ENCODE results near the gene EML3.
"Not testable (repeated sequence)": the region's sequence is repeated elsewhere in the genome, so short reads cannot be mapped to it uniquely, and the experiment has no call there.

Gene EML3, protein sequence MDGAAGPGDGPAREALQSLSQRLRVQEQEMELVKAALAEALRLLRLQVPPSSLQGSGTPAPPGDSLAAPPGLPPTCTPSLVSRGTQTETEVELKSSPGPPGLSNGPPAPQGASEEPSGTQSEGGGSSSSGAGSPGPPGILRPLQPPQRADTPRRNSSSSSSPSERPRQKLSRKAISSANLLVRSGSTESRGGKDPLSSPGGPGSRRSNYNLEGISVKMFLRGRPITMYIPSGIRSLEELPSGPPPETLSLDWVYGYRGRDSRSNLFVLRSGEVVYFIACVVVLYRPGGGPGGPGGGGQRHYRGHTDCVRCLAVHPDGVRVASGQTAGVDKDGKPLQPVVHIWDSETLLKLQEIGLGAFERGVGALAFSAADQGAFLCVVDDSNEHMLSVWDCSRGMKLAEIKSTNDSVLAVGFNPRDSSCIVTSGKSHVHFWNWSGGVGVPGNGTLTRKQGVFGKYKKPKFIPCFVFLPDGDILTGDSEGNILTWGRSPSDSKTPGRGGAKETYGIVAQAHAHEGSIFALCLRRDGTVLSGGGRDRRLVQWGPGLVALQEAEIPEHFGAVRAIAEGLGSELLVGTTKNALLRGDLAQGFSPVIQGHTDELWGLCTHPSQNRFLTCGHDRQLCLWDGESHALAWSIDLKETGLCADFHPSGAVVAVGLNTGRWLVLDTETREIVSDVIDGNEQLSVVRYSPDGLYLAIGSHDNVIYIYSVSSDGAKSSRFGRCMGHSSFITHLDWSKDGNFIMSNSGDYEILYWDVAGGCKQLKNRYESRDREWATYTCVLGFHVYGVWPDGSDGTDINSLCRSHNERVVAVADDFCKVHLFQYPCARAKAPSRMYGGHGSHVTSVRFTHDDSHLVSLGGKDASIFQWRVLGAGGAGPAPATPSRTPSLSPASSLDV

DNA sequence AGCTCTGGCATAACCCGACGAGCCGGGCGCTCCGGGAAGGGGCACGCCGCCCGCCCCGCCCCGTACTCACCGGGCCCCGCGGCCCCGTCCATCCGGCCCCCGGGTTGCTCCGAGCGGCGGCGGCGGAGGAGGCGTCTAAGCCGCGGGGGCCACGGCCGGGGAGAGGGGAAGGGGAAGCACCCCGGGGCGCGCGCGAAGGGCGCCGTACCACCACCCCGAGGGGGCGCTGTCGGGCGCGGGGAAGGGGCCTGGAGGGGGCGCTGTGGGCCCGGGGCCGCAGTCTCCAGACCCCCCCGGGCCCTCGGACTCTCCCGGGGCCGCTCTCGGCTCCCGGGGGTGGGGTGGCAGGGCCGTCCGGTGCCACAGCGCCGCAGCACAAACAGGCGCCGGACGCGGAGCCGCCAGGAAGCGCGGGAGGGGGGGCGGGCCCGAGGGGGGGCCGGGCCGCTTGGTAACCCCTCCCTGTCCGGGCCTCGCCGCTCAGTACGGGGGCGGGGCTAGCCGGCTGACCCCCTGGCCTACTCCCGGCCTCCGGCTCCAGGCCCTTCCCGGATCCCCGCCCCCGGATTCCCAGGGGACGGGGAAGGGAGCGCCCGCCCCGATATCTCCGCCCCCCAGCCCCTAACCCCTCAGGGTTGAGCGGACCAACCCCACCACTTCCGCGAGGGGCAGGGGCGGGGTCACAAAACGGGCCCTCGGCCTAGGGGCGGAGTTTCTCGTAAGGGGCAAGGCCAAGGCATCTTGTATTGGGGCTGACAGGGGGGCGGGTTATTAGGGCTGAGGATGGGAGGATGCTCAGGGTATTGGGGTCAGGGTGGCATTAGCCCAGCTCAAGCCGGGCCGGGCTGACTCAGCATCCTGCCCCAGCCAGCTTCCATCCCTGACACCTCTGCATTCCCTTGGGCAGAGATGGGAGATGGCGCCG, at the start of gene EML3, which contains the start of gene ROM1:
TSS of gene EML3 (minus strand) at position 410 of the 925 bp plus-strand sequence. CDS start at position 92, 318 bp downstream.
TSS of gene ROM1 (plus strand) at position 892 of the 925 bp plus-strand sequence. CDS start at position 917, 25 bp downstream.
- peak; percentile 73 to 97 for DNase-seq

DNA sequence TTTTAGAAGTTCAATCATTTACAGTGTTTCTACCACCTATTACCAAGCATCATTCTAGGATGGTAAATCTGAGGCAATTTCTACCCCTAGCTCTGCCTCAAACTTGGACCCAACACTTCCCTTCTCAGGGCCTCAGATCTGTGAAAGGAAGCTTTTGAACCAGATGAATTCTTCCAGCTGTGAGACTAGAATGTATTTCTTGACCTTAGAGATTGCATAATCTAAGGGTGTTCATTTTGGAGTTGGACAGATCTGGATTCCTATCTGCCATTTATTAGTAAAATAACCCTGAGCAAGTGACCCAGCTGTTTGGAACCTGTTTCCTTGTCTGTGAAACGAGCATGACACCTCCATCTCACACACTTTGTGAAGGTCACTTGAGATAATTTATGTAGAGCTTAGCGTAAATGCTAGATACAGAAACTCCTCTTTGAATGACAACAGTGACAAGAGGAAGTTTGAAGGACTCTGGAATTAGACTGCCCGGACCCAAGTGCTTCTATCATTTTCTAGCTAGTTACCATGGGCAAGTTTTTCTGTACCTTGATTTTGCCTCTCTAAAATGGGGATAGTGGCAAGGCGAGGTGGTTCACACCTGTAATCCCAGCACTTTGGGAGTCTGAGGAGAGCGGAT, 44.3 kb upstream of the EML3 start:
- no peak for DNase-seq

DNA sequence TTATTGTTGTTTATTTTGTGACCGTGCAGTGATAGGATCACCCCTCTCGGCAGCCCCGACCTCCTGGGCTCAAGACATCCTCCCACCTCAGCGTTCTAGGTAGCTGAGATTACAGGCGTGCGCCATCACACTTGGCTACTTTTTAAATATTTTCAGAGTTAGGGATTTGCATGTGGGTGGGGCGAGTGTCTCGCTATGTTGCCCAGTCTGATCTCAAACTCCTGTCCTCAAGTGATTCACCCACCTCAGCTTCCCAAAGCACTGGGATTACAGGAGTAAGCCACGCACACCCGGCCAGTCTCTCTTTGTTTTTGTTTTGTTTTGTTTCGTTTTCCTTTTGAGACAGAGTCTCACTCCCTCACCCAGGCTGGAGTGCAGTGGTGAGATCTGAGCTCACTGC, 41.7 kb upstream of the EML3 start:
- DNase-seq: peak in 1 of 2 donors; percentile 1

DNA sequence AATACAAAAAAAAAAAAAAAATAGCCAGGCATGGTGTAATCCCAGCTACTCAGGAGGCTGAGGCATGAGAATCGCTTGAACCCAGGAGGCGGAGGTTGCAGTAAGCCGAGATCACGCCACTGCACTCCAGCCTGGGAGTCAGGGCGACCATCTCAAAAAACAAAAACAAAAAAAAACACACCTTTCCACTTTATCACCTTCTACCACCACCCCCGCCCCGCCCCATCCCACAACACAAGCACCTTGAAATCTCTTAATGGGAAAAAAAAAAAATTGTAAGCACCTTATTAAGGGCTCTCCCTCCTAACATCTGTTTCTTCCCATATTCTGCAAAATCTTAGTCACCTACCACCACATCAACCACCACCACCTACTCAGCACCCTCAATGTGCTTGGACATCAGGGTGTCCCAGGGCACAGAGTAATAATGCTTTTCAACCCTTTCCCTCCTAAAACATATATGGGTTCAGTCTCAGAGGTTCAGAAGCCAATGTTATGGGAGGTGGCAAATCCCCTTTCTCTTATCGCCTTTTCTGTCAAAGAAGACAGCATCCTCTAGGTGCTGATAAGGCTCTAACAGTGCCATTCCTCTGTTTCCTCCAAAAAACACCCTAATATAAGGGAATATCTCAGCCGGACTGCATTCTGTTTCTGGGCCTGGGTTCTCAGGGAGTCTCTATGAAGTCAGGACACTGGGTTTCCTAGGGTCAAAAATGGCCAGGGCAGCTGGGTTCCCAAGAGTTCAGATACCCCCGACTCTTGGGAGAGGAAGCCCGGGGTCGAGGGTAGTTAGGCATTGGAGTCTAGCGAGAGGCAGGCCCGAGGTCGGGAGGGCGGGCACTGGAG, 39.8 kb upstream of the EML3 start:
- no peak for DNase-seq

DNA sequence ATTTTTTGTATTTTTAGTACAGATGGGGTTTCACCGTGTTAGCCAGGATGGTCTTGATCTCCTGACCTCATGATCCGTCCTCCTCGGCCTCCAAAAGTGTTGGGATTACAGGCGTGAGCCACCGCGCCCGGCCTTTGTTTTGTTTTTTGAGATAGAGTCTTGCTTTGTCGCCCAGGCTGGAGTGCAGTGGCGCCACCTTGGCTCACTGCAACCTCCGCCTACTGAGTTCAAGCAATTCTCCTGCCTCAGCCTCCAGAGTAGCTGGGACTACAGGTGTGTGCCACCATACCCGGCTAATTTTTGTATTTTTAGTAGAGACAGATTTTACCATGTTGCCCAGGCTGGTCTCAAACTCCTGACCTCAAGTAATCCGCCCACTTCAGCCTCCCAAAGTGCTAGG, 37.7 kb upstream of the EML3 start:
- not testable (repeated sequence) for DNase-seq

DNA sequence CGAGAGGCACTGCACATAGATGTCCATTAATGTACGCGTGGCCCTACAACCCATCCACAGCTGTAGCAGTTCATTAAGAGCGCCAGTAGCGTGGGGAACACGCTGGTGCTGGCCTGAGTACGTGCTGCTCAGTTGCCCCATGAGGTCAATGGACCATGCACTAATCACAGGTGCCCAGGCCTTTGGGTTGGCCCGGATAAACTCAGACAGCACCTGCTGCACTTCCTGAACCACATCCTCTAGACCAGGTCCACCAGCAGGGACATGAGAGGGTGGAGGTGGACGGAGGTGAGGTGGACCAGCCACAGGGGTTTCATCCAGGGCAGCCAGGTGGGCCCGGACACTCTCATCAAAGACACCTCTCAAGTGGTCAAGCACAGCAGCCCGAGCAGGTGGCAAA, 36.9 kb upstream of the EML3 start:
- no peak for DNase-seq

DNA sequence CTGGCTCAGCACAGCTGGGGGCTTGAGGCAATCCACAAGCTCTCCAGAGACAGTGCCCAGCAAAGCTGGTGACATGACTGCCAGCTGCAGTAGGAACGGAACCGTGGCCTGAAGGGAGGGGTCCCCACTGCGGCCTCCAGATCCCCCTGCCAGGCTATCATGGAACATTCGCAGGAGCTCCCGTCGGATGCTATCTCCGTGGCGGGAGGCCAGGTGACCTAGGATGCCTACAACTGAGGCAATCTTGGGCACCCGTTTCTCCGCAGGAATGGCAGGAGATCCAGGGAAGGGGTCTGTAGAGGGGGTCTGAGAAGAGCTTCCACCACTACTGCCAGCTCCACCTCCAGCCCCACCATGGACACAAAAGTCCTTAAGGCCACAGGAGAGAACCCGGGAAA, 36.4 kb upstream of the EML3 start:
- no peak for DNase-seq

DNA sequence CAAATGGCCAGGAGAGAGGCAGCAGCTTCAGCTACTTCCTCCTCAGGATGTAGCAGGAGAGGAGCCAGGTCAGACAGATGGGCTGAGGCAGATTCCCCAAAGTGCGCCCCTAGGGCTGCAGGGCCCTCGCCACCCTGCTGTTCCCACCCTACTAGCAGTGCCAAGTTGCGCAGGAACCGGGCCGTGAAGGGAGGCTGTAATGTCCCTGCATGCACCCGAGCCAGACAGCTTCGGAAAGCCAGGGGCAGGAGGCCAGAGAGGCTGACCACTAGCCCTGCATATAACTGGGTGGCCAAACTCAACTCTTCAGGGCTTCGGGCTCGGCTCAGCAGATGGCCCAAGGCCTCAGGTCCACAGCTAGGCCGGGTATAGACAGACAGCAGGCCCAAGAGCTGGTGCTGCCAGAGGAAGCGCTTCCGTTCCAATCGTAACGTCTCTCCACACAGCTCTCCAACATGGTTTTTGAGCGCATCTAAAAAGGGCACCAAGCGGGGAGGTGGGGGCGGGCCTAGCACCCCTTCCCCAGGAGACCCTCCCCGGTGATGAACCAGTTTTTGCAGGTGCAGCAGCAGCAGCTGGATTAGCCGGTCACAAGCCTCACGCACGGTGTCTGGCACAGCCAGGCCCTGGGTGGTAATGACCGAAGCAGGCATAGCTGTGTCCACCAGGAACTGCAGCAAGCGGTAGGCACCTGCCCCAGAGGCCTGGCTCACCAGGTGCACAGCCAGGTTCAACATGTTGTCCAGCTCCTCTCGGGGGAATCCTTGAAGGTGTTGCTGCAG, 35.8 kb upstream of the EML3 start:
- DNase-seq: no peak

DNA sequence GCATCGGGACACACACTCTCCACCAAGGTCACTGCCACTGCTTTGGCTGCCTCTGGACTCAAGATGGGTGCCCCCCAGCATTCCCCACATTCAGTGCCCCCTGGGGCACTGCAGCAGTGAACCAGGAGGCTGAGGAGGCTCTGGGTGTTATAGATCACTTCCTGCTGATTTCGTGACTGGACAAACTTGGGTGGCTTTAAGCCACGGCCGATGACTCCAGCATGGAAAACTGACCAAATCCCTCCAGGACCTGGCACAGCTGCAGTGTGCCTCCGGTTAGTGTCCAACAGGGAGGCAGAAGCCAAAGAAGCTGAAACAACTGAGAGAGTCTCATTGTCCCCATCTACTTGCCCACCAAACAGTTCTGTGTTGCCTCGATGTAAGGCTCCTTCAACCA, 35.0 kb upstream of the EML3 start:
- DNase-seq: no peak

DNA sequence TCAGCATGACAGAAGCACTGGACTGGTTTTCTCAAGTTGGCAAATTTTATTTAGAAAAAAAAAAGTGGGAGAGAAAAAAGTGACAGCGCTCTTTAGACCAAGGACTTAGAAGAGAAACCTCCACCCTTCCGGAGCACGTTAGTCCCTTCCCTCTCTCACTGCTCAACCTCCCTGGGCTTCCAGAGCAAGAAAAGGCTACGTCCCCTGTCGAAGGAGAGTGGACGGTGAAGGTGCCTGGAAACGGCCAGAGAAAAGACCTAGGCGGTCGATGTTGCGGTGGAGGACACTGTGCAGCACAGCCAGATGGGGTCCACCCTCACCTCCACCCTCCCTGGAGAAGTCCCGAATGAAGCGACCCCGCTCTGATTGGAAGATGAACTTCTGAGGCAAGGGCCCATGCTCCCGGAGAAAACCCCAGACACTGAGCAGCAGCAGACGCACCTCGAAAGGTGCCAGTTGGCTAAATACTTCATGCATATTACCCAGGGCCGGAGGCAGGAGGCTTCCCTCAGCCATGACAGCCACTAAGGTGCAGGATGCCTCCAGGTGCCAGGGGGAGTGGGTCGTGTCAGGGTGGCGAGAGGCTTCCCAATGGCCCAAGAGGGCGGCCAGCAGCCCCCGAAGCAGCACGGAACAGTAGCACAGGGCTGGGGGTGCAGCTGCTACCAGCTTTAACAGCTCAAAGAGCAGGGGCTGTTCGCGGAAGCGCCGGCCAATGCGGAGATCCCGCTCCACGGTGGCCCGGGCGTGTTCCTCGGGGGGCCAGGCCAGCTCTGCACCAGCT, 34.4 kb upstream of the EML3 start:
- no peak for DNase-seq

DNA sequence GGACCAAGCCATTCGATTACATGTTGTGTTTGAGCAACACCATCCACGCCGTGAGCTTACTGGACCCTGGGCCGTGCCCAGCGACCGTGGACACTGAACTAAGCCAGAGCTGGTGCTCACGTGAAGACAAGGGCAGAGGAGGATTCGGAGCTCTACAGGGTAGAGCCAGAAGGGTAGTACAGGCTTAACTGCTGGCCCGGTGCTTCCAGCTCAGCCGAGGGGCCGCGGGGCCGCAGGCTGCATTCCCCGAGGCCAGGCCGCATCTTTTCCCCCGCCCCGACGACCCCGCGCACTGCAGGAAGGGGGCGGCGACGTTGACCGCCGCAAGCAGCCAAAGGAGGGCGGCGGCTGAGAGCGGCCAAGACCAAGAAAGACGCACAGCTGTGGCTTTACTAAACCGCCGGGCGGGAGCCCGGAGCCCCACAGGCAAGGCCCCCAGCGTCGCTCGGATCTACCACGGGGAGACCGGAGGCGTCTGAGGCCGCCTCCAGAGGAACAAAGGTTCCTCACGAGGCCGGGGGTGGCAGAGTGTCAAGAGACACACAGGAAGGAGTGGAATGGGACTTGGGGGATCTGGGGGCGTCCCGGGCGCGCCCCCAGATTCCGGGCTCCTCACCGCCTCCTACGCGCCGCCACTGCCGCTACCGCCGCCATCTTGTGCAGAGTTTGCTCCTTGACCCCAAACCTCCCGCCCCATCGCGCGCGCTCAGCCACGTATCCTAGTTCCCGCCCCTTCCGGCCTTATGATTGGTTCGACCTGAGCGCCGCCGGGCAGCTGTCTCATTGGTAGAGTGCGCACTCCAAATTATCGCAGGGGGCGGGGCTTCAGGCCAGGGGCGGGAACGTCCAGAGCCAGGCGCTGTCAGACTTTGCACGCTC, 33.6 kb upstream of the EML3 start, which contains the start of gene GANAB:
TSS of gene GANAB (minus strand) at position 668 of the 879 bp plus-strand sequence. CDS start at position 654, 14 bp downstream.
- peak; percentile 91 to 99 for DNase-seq

DNA sequence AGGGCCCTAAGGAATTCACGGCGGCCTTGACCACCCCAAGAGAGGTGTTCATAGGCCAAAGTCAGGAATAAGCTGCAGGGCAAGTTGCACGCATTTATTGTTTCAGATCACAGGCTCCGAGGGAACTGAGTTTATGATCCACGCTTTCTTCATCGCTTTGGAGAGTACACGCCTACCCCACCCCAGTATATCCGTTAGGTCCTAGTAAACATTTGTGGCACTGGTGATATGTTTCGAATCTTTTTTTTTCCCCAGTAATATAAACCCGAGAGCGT, 33.0 kb upstream of the EML3 start:
- DNase-seq: no peak

DNA sequence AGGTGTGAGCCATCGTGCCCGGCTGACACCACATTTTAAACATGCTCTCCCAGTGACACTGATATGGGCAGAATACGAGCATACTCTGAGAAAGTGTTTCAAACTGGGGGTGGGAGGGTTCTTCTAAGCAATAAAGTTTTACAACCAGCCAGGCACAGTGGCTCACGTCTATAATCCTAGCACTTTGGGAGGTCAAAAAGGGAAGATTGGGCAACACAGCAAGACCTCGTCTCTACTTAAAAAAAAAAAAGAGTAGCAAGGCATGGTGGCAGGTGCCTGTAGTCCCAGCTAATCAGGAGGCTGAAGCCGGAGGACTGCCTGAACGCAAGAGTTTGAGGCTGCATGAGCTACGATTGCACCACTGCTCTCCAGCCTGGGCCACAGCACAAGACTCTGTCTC, 31.6 kb upstream of the EML3 start:
- DNase-seq: no peak

DNA sequence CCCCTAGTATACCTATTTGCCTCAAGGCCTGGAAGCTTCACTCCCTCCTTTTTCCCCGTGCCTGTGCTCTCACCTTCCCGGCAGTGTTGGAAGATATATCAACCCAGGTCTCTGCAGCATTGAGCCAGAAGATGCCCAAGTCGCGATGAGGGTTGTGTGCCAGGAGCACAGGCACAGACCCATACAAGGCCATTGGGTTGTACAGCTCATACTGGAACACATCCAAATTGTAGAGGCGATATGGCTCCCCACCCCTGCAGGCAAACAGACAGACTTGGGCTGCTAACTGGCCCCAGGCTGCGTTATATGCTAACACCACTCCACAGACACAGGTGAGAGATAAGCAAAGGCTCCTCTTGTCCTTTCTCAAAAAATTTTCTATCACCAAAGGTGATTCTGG, 19.9 kb upstream of the EML3 start:
- DNase-seq: no peak

DNA sequence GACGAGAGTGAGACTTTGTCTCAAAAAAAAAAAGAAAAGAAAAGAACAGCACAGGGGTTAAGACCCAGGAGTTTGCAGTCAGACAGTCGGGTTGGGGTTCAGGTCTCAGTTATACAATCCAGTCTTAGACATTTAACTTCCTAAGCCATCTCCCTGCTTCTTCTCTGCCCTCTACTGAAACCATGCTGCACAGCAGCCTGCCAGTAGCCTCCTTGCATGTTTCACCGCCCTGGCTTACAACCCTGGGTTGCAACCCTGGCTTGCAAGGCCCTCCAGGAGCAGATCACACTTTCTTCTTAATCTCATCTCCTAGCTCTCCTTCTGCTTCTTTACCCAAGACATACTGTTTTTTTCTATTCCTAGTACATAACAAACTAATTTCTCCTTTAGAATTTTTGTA, 15.1 kb upstream of the EML3 start:
- DNase-seq: no peak

DNA sequence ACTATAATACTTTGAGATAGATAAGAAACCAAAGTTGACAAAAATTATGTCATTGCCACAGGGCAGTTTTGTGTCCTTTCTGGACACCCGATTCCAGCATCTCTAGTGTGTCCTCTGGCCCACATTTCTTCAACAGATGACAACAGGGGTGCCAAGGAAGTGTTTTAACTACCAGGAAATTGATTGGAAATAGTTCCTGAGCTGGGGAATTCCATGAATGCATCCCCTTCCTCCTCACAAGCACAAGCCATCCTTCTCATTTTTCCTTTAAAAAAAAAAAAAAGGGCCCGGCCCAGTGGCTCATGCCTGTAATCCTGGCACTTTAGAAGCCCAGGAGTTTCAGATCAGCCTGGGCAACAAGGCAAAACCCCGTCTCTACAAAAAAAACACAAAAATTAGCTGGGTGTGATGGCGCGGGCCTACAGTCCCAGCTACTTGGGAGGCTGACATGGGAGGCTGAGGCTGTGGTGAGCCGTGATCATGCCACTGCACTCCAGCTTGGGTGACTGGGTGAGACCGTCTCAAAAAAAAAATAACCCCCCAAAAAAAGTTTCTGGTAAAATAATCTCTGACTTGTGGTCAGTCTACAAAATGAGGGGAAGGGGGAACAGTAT, 10.0 kb upstream of the EML3 start:
- DNase-seq: no peak

DNA sequence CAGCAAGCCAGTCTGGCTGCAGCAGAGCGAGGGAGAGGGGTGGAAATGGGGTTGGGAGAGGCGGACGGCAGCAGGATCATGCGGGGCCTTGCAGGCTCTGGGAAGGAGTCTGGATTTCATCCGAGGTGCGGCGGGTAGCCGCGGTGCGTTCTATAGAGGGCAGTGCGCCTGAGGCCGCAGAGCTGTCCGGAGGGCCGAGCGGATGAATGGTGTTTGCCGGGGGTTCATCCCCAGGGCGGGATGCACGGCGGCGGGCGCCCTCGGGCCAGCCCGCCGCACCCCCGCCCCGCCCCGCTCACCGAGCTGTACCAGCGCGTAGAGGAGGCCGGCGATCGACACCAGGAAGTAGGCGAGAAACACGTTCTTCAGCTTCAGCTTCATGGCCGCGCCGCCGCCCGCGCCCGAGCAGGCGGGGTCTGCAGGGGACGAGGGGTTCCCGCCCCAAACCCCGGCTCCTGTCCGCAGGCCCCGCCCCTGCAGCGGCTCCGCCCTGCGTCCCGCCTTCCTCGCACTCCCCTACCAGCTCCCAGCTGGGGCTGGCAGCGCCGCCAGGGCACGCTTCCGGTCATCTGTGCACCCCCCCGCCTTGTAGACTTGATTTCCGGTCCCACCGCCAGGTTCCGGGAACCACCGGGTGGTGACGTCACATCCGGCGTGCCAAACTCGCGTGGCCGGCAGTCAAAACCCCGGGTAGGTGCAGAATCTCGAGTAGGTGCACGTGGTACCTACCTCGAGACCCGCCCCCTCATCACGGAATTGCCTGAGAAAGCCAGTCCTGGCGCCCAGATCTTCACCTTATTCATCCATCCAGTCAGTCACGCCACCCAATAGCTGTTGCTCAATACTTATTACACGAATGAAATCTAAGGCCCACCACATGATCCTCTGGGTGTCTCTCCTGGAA, 9.2 kb upstream of the EML3 start, which contains the start of gene B3GAT3:
TSS of gene B3GAT3 (minus strand) at position 420 of the 904 bp plus-strand sequence. CDS start at position 381, 39 bp downstream.
- DNase-seq: peak; percentile 86 to 92
